ENCODE results near the gene MAP1LC3B. TPM values are rescaled to one million over a fixed set of nuclear protein-coding genes. Genes with fewer than 3 reads are reported as not detected.
A peak's percentile ranks its signal among the peaks of the same experiment; 100 is the strongest.

The MAP1LC3B gene
- total and polyA plus RNA-seq, 12 donors, result 47.0 to 161 (median 125) TPM

DNA sequence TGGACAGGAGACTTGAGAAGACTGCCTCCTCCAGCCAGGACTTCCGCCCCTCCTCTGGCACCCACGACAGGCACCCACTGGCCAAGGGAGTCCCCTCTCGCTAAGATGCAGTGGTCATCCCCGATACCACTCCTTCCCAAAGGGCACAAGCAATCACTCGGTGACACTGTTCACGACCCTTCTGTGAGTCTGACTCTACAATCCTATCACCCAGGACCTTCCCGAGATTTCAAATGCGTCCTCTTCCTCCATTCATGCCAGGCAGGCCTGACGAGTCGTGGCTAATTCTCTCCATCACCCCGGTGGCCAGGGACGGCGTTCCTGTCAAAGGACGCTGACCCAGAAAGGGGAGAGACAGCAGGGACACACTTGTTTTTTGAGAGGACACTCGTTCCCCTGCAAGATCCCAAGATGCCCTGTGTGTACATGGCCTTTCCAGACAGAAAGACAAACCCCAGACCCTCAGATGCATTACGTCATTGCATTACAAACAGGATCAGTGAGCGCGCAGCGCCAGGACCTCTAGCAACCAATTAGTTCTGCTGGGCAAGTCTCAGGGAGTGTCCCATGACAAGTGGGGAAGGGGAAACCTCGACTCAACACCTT lies 20.8 kb upstream of the MAP1LC3B start:
- WGBS, 2 donors, result 55 to 60% methylated on average over 20 of the region's 20 CpGs
- peak in 1 of 2 donors; percentile 34 for DNase-seq

DNA sequence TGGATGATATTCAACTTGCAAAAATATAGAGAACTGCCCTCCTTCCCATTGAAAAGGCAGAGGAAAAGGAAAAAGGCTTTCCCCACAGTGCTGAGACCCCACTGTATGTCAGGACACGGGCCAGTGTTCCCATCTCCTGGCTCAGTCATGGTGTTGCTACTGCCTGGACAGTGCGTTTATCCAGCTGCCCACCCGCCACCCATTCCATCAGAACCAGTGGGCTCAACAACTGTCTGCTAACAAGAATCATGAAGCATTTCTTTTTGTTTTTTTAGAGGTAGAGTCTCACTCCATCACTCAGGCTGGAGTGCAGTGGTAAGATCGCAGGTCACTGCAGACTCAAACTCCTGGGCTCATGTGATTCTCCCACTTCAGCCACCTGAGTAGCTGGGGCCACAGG lies 19.8 kb upstream of the MAP1LC3B start:
- H3K36me3 ChIP-seq, result peaks cover 0 to 7% (median 0%) of the 10 kb centered on the region in 9 donors
- peaks cover 0 to 51% (median 0%) of the 10 kb centered on the region in 7 donors for H3K27me3 ChIP-seq
- H3K27ac ChIP-seq, result peak overlapping the region in 2 of 10 donors; percentile 65 to 68
- ATAC-seq, result no peak
- TF ChIP-seq, protein P1, sequence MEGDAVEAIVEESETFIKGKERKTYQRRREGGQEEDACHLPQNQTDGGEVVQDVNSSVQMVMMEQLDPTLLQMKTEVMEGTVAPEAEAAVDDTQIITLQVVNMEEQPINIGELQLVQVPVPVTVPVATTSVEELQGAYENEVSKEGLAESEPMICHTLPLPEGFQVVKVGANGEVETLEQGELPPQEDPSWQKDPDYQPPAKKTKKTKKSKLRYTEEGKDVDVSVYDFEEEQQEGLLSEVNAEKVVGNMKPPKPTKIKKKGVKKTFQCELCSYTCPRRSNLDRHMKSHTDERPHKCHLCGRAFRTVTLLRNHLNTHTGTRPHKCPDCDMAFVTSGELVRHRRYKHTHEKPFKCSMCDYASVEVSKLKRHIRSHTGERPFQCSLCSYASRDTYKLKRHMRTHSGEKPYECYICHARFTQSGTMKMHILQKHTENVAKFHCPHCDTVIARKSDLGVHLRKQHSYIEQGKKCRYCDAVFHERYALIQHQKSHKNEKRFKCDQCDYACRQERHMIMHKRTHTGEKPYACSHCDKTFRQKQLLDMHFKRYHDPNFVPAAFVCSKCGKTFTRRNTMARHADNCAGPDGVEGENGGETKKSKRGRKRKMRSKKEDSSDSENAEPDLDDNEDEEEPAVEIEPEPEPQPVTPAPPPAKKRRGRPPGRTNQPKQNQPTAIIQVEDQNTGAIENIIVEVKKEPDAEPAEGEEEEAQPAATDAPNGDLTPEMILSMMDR (IDR thresholded peaks at IDR 0.05), result no peak
- H3K9me3 ChIP-seq, result no peaks in the 10 kb centered on the region
- WGBS, 2 donors, result 91 to 96% methylated on average over 4 of the region's 4 CpGs
- no peak overlapping the region for H3K4me3 ChIP-seq
- DNase-seq, result no peak
- H3K4me1 ChIP-seq, result peaks cover 8 to 83% (median 67%) of the 10 kb centered on the region in 9 donors
- intact Hi-C loops (cut with DNase I), result no loop called here

More for the DNA sequence above, 20.8 kb upstream of the MAP1LC3B start:
- TF ChIP-seq, protein P1 (IDR thresholded peaks at IDR 0.05), result no peak
- Histone ChIP-seq H3K4me1 (peaks cover 8 to 80% (median 65%) of the 10 kb centered on the region in 9 donors), H3K9me3 (no peaks in the 10 kb centered on the region), H3K27ac (peak overlapping the region in 8 of 10 donors; percentile 29 to 71 (median 57)), H3K27me3 (peaks cover 0 to 60% (median 0%) of the 10 kb centered on the region in 7 donors), H3K36me3 (peaks cover 0 to 7% (median 0%) of the 10 kb centered on the region in 9 donors), H3K4me3 (no peak overlapping the region)
- intact Hi-C loops (cut with DNase I), result no loop called here
- peak in 6 of 8 donors; percentile 34 to 65 (median 46) for ATAC-seq

DNA sequence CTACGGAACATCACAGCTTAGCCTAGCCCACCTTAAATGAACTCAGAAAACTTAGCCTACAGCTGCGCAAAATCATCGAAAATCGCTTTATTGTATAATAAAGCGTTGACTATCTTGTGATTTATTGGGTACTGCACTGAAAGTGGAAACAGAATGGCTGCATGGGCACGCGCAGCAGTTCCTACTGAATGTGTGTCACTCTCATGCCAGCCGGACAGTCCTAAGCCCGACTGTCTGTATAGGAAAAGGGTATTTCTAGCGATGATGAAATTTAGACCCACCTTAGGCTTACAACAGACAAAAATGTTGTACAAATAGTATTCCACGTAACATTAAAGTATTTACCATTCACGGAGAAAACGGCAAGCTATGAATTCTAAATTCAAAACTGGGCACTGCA lies 17.8 kb upstream of the MAP1LC3B start:
- no peak overlapping the region for H3K4me3 ChIP-seq
- H3K36me3 ChIP-seq, result peaks cover 0 to 13% (median 0%) of the 10 kb centered on the region in 9 donors
- TF ChIP-seq, protein P1 (IDR thresholded peaks at IDR 0.05), result no peak
- DNase-seq (no peak), ATAC-seq (no peak)
- H3K9me3 ChIP-seq, result no peaks in the 10 kb centered on the region
- peak overlapping the region in 1 of 10 donors; percentile 89 for H3K27ac ChIP-seq
- intact Hi-C loops (cut with DNase I), result no loop called here
- H3K27me3 ChIP-seq, result peaks cover 0 to 41% (median 0%) of the 10 kb centered on the region in 7 donors
- 92 to 97% methylated on average over 13 of the region's 13 CpGs for WGBS, 2 donors
- peaks cover 8 to 82% (median 59%) of the 10 kb centered on the region in 9 donors for H3K4me1 ChIP-seq

DNA sequence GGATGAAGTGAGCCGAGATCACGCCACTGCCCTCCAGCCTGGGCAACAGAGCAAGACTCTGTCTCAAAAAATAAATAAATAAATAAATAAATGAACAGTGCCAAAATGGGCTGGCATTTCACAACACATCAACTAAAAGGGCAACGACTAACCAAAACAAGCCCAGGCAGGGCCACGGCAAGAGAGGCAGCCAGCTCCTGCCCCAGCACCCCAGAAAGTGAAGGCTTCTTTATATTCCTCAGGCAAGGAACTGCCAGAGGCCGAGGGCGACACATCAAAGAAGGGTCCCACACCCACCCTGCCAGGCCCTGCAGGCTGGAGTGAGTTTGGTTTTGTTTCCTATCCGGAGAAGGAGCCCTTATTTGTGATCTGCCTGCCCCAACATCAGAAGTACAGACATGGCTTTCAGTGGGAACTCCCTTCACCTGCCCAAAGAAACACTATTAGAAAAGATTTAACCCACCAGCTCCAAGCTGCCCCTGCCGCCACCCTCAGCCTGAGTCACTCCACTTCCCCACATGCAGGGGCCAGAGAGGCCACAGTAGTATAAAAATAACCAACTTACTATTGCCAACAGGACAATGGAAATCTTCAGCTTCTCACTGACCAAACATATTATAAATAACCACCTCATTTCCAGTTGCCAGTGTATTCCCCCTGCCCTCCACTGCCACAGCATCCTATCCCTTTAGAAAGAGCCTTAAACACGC lies 16.6 kb upstream of the MAP1LC3B start:
- WGBS, 2 donors, result 64% methylated on average over 9 of the region's 9 CpGs

More for the DNA sequence above, 16.6 kb upstream of the MAP1LC3B start:
- Histone ChIP-seq H3K27ac (peak overlapping the region; percentile 5 to 89 (median 79)), H3K36me3 (peaks cover 0 to 13% (median 0%) of the 10 kb centered on the region in 9 donors), H3K4me3 (no peak overlapping the region), H3K27me3 (peaks cover 0 to 29% (median 0%) of the 10 kb centered on the region in 7 donors), H3K9me3 (no peaks in the 10 kb centered on the region), H3K4me1 (peaks cover 6 to 81% (median 57%) of the 10 kb centered on the region in 9 donors)
- TF ChIP-seq, protein P1 (IDR thresholded peaks at IDR 0.05), result no peak
- intact Hi-C loops (cut with DNase I), result no loop called here
- ATAC-seq (peak; percentile 62 to 88 (median 68)), DNase-seq (no peak)
